Esophagus muscularis mucosa (tissue), 3 donors: ENCODE measurements around the gene WFDC8.

Experiments
- CTCF ChIP-seq, 3 experiments: fragments of 200-600 bp in 2 of 3; fragments of 450-650 bp in 1 of 3; sonication (generic) in 2 of 3; IDR thresholded peaks; one replicate each; pipeline ENCODE4 v1.5.1; 2017 to 2019; ENCODE audit warnings: antibody characterized with exemption in 3 of 3, mild to moderate bottlenecking in 2 of 3, moderate library complexity in 1 of 3
- EP300 ChIP-seq: sonication (generic); formaldehyde crosslinking; IDR thresholded peaks from one replicate; pipeline ENCODE4 v1.6.1; 2017; ENCODE audit warnings: antibody characterized with exemption

- no peak for TF ChIP-seq CTCF (IDR thresholded peaks at IDR 0.05)
- no peak for TF ChIP-seq EP300
These were observed 14.4 kb upstream of the WFDC8 start for GRCh38 chr20:45593498-45593897.
